K562 (cell line): ENCODE results near the gene BAG2. TPM values are rescaled to one million over a fixed set of nuclear protein-coding genes. Genes with fewer than 3 reads are reported as not detected.

Experiments used
- ATAC-seq: fragments of 200-7000 bp; cut with Tn5 transposase; 3 replicates; pipeline ENCODE4 v1.9.1; 2020; ENCODE audit warnings: moderate library complexity
- BruUV-seq: library from RNA; stranded (reverse); fragments of 400-500 nt; replicated peaks from 2 replicates; lab custom pipeline; 2021; lab: Mats Ljungman, UMichigan
- CTCF ChIA-PET: fragments of 300-600 bp; formaldehyde crosslinking; extraction: SDS; loops from one replicate; lab custom pipeline; 2021; ENCODE audit warnings: low intra/inter-chr PET ratio; lab: Yijun Ruan, JAX
- POLR2A ChIA-PET: fragments of 300-600, 350-650 bp; sonication (Branson Sonifier 250); formaldehyde crosslinking; extraction: SDS; loops from one replicate; lab custom pipeline; 2021; ENCODE audit warnings: antibody characterized with exemption, inconsistent platforms; lab: Yijun Ruan, JAX
- DNase-seq, 4 experiments: peaks; one replicate each; pipeline versions ENCODE4 v3.0.0 to v3.0.0-alpha.2; 2011 to 2018; ENCODE audit warnings: low spot score in 3 of 4, mixed read lengths in 3 of 4; ENCODE audit errors: extremely low read depth in 1 of 4
- FAIRE-seq: peaks from 2 replicates; lab custom pipeline; 2011; peaks lifted over from hg19 to GRCh38; lab: Jason Lieb, UNC
- H2AFZ ChIP-seq: 2 replicates; pipeline ENCODE4 v1.6.0; 2011; ENCODE audit warnings: low read depth, low read length, control low read depth, inconsistent platforms
- H3K27ac ChIP-seq: fragments of 200-600 bp; 3 replicates; pipeline ENCODE4 v1.8.0; 2011; ENCODE audit warnings: low read depth, mild to moderate bottlenecking, control low read depth, inconsistent platforms, low read length, moderate library complexity, mixed read lengths; ENCODE audit errors: extremely low read depth
- H3K27me3 ChIP-seq, 2 experiments: fragments of 300-600 bp in 1 of 2; 2 replicates in 1 of 2; 3 replicates in 1 of 2; pipeline versions ENCODE4 v1.6.0 to v1.8.0; 2011; ENCODE audit warnings: inconsistent platforms in 2 of 2, low read length in 2 of 2, mild to moderate bottlenecking in 1 of 2, mixed read lengths in 1 of 2, moderate library complexity in 1 of 2; ENCODE audit not compliant: control insufficient read depth in 2 of 2, insufficient read depth in 2 of 2
- H3K36me3 ChIP-seq: fragments of 300-600 bp; 3 replicates; pipeline ENCODE4 v1.8.0; 2011; ENCODE audit warnings: mild to moderate bottlenecking, low read length, inconsistent platforms; ENCODE audit not compliant: control insufficient read depth, insufficient read depth
- H3K4me1 ChIP-seq, 2 experiments: fragments of 200-600 bp in 1 of 2; replicated peaks in 1 of 2; 2 replicates in 1 of 2; 3 replicates in 1 of 2; pipeline versions ENCODE4 v1.5.1 to v1.8.0; 2011; ENCODE audit warnings: inconsistent platforms in 2 of 2, low read length in 2 of 2, mild to moderate bottlenecking in 1 of 2, mixed read lengths in 1 of 2, moderate library complexity in 1 of 2; ENCODE audit not compliant: control insufficient read depth in 2 of 2, insufficient read depth in 2 of 2
- H3K4me2 ChIP-seq: 2 replicates; pipeline ENCODE4 v1.6.1; 2011; ENCODE audit warnings: low read length, control low read depth, inconsistent platforms, mixed read lengths; ENCODE audit not compliant: insufficient read depth
- H3K4me3 ChIP-seq: fragments of 200-600 bp; sonication (generic), shearing (Covaris generic); 2 replicates; pipeline ENCODE4 v1.5.1; 2016; ENCODE audit warnings: control low read depth, inconsistent platforms
- H3K79me2 ChIP-seq: fragments of 200-600 bp; 3 replicates; pipeline ENCODE4 v1.8.0; 2011; ENCODE audit warnings: low read length, inconsistent platforms; ENCODE audit not compliant: control insufficient read depth, insufficient read depth
- H3K9ac ChIP-seq, 2 experiments: 2 replicates each; pipeline versions ENCODE4 v1.6.0 to v1.6.1; 2011; ENCODE audit warnings: low read depth in 2 of 2, low read length in 2 of 2, control low read depth in 1 of 2, inconsistent platforms in 1 of 2, mild to moderate bottlenecking in 1 of 2, mixed read lengths in 1 of 2; ENCODE audit not compliant: insufficient read depth in 1 of 2
- H3K9me1 ChIP-seq: one replicate; pipeline ENCODE4 v1.6.0; 2011; ENCODE audit warnings: inconsistent platforms, mild to moderate bottlenecking, low read length, moderate library complexity; ENCODE audit not compliant: control insufficient read depth, insufficient read depth
- H3K9me3 ChIP-seq: replicated peaks from 2 replicates; pipeline ENCODE4 v1.5.1; 2011; ENCODE audit warnings: low read depth, low read length, inconsistent platforms; ENCODE audit not compliant: control insufficient read depth, insufficient read depth
- H4K20me1 ChIP-seq: replicated peaks from 2 replicates; pipeline ENCODE4 v1.6.1; 2011; ENCODE audit warnings: low read length, inconsistent platforms, mixed read lengths; ENCODE audit not compliant: control insufficient read depth, insufficient read depth
- ASH1L ChIP-seq: fragments of 450-650 bp; IDR thresholded peaks from 2 replicates; pipeline ENCODE4 v1.6.1; 2018; ENCODE audit warnings: borderline replicate concordance, mild to moderate bottlenecking, low read depth; ENCODE audit not compliant: partially characterized antibody
- BRD9 ChIP-seq: fragments of 450-650 bp; IDR thresholded peaks from 2 replicates; pipeline ENCODE4 v1.6.1; 2018; ENCODE audit warnings: low read depth; ENCODE audit not compliant: partially characterized antibody
- GABPB1 ChIP-seq: sonication (generic); formaldehyde crosslinking; IDR thresholded peaks from 2 replicates; pipeline ENCODE4 v1.8.0; 2022; ENCODE audit warnings: mild to moderate bottlenecking, missing genetic modification reagents
- HSF4 ChIP-seq: fragments of 250-450 bp; sonication (Bioruptor Pico); IDR thresholded peaks from 2 replicates; pipeline ENCODE4 v2.1.2; 2022; ENCODE audit warnings: mild to moderate bottlenecking, moderate library complexity, borderline replicate concordance
- SNIP1 ChIP-seq: fragments of 450-650 bp; IDR thresholded peaks from 2 replicates; pipeline ENCODE4 v1.7.1; 2017; ENCODE audit warnings: low read depth, mild to moderate bottlenecking
- TCF7L2 ChIP-seq: fragments of 150-350 bp; IDR thresholded peaks from 2 replicates; pipeline ENCODE4 v1.6.1; 2016; ENCODE audit warnings: low read depth, mild to moderate bottlenecking, low read length, moderate library complexity
- TEAD1 ChIP-seq, 2 experiments: fragments of 450-650 bp in 1 of 2; sonication (generic) in 1 of 2; formaldehyde crosslinking; IDR thresholded peaks; 2 replicates each; pipeline versions ENCODE4 v1.4.0 to v1.8.0; 2020 to 2022; ENCODE audit warnings: mild to moderate bottlenecking in 2 of 2, missing genetic modification reagents in 1 of 2
- ZFX ChIP-seq: sonication (generic); formaldehyde crosslinking; IDR thresholded peaks from 2 replicates; pipeline ENCODE4 v1.8.0; 2022; ENCODE audit warnings: mild to moderate bottlenecking, missing genetic modification reagents, moderate library complexity
- ZNF232 ChIP-seq: sonication (generic); formaldehyde crosslinking; IDR thresholded peaks from 2 replicates; pipeline ENCODE4 v1.8.0; 2022; ENCODE audit warnings: mild to moderate bottlenecking, missing genetic modification reagents
- WGBS: fragments of 100-300 bp; shearing (Covaris generic); methylation state at CpG from one replicate; pipeline ENCODE4 v1.1.6; 2016; ENCODE audit warnings: low coverage, mixed read lengths; ENCODE audit not compliant: insufficient coverage; ENCODE audit errors: missing lambda C conversion rate; 5-methylcytosine and 5-hydroxymethylcytosine counted together
- in situ Hi-C: fragments of 300-500 bp; cut with MboI; formaldehyde crosslinking; loops from 4 replicates; pipeline ENCODE4 v1.15.0; 2018; ENCODE audit warnings: inconsistent platforms, mixed read lengths
- intact Hi-C: fragments of 100-400 bp; cut with micrococcal nuclease; formaldehyde crosslinking; loops from 2 replicates; pipeline ENCODE4 v1.14.2; 2022
- polyA plus RNA-seq, 8 experiments: library from polyadenylated mRNA; depleted of rRNA in 4 of 8; stranded (reverse) in 5 of 8; unstranded in 3 of 8; fragments of >200 nt; fragmentation: Nextera tagmentation in 2 of 8; fragmentation: Illumina TruSeq in 1 of 8; extraction: Ambion mirVana in 2 of 8; extraction: Trizol in 1 of 8; gene quantifications; 2 replicates each; pipeline versions ENCODE4 v1.2.1 to v1.2.3, GENCODE V29; 2011 to 2014; ENCODE audit warnings: inconsistent platforms in 1 of 8, missing spikeins in 1 of 8
- total RNA-seq, 7 experiments: library from RNA; depleted of rRNA in 6 of 7; stranded (reverse); fragments of >200 nt in 6 of 7; fragmentation: Illumina TruSeq in 2 of 7; extraction: Trizol in 2 of 7; gene quantifications; 2 replicates each; pipeline versions ENCODE4 v1.2.1 to v1.2.3, GENCODE V29; 2011 to 2021; ENCODE audit warnings: low replicate concordance in 1 of 7

The BAG2 gene
- total and polyA plus RNA-seq, 9 of the 15 experiments (the other 6 are each of a cell fraction or from before 2014, with no cell fraction given), result 12.8 to 20.7 (median 17.6) TPM

DNA sequence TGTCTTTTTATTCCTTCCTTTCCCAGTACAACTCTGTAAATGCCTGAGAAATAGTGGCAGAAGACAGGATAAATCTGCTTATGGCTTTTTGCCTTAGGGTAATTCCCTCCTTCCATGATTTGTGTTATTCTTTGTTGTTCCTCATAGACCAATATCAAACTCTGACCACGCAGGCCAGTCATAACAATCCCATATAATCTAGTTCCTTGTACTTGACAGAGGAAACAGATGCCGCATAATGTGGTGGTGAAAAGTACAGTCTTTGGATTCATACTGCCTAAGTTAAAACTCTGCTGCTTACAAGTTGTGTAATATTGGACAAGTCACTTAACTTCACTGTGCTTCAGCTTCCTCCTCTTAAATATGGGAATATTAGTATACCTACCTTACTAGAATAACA, 8.2 kb upstream of the BAG2 start:
- Histone ChIP-seq H2AFZ (no peak overlapping the region), H3K27ac (no peak overlapping the region), H3K27me3 (no peaks in the 10 kb centered on the region), H3K9me3 (peaks cover 6% of the 10 kb centered on the region), H3K9ac (no peak overlapping the region), H3K9me1 (no peaks in the 10 kb centered on the region), H3K4me1 (no peaks in the 10 kb centered on the region), H3K4me2 (no peak overlapping the region), H3K4me3 (no peak overlapping the region), H4K20me1 (no peaks in the 10 kb centered on the region), H3K36me3 (peaks cover 65% of the 10 kb centered on the region), H3K79me2 (no peaks in the 10 kb centered on the region)
- ATAC-seq (no peak), FAIRE-seq (no peak), DNase-seq (no peak)
- intact Hi-C loops (no loop called here), in situ Hi-C loops (no loop called here)
- ChIA-PET POLR2A (no interaction called here), CTCF (no interaction called here)
- BruUV-seq, result no TSS peak
- WGBS, result 86% methylated on average over 2 of the region's 2 CpGs
- TF ChIP-seq ASH1L (no peak), TEAD1 (CRISPR knock-in tag; IDR thresholded peaks at IDR 0.05) (no peak), ZFX (no peak), GABPB1 (CRISPR knock-in tag) (no peak), SNIP1 (no peak), ZNF232 (CRISPR knock-in tag) (no peak), TCF7L2 (no peak), HSF4 (no peak), BRD9 (no peak)
